ENCODE data around the gene TES.

The TES gene

GRCh38 chr7:116226664-116227063, 16.3 kb downstream of the TES start:
- Histone ChIP-seq H3K27me3 (ENCODE audit: low read depth, low read length) (no peaks in the 10 kb centered on the region), H4K20me1 (ENCODE audit: insufficient read depth, low read length) (peaks cover 5% of the 10 kb centered on the region; the same call in 1 of the 2 replicates), H3K36me3 (replicated peaks; ENCODE audit: low read depth, low read length) (no peaks in the 10 kb centered on the region), H3K9ac (ENCODE audit: low read length) (no peak overlapping the region), H3K79me2 (ENCODE audit: low read length) (peaks cover 53% of the 10 kb centered on the region), H3K4me2 (ENCODE audit: low read length) (no peak overlapping the region), H3K27ac (ENCODE audit: low read length) (no peak overlapping the region), H3K4me3 (ENCODE audit: low read length) (no peak overlapping the region), H3K9me3 (ENCODE audit: insufficient read depth, low read length) (no peaks in the 10 kb centered on the region), H3K4me1 (ENCODE audit: low read length) (peaks cover 27% of the 10 kb centered on the region), H2AFZ (ENCODE audit: low read depth, low read length) (no peak overlapping the region)
- TF ChIP-seq CTCF (IDR thresholded peaks at IDR 0.05; ENCODE audit: low read depth, low read length), result no peak
- no peak for TF ChIP-seq EZH2phosphoT487 (IDR thresholded peaks at IDR 0.05; ENCODE audit: low read depth)

- H3K4me2 ChIP-seq (ENCODE audit: low read length), result no peak overlapping the region
- H3K27me3 ChIP-seq (ENCODE audit: low read depth, low read length), result no peaks in the 10 kb centered on the region
- peaks cover 27% of the 10 kb centered on the region for H3K4me1 ChIP-seq (ENCODE audit: low read length)
- peaks cover 46% of the 10 kb centered on the region for H3K79me2 ChIP-seq (ENCODE audit: low read length)
- H3K9me3 ChIP-seq (ENCODE audit: insufficient read depth, low read length), result no peaks in the 10 kb centered on the region
- no peaks in the 10 kb centered on the region for H3K36me3 ChIP-seq (replicated peaks; ENCODE audit: low read depth, low read length)
- H3K9ac ChIP-seq (ENCODE audit: low read length), result no peak overlapping the region
- no peak overlapping the region for H2AFZ ChIP-seq (ENCODE audit: low read depth, low read length)
- H4K20me1 ChIP-seq (ENCODE audit: insufficient read depth, low read length), result peaks cover 5% of the 10 kb centered on the region; the same call in 1 of the 2 replicates
- TF ChIP-seq CTCF (IDR thresholded peaks at IDR 0.05; ENCODE audit: low read depth, low read length) (no peak), EZH2phosphoT487 (IDR thresholded peaks at IDR 0.05; ENCODE audit: low read depth) (no peak)
- no peak overlapping the region for H3K4me3 ChIP-seq (ENCODE audit: low read length)
- H3K27ac ChIP-seq (ENCODE audit: low read length), result no peak overlapping the region
Measured at GRCh38 chr7:116227678-116228239, 17.4 kb downstream of the TES start.

- Histone ChIP-seq H3K4me3 (ENCODE audit: low read length) (no peak overlapping the region), H3K79me2 (ENCODE audit: low read length) (peaks cover 49% of the 10 kb centered on the region), H3K36me3 (replicated peaks; ENCODE audit: low read depth, low read length) (no peaks in the 10 kb centered on the region), H3K4me1 (ENCODE audit: low read length) (peaks cover 26% of the 10 kb centered on the region), H2AFZ (ENCODE audit: low read depth, low read length) (no peak overlapping the region), H3K9ac (ENCODE audit: low read length) (no peak overlapping the region), H3K27me3 (ENCODE audit: low read depth, low read length) (no peaks in the 10 kb centered on the region), H4K20me1 (ENCODE audit: insufficient read depth, low read length) (peaks cover 5% of the 10 kb centered on the region; the same call in 1 of the 2 replicates), H3K9me3 (ENCODE audit: insufficient read depth, low read length) (no peaks in the 10 kb centered on the region), H3K4me2 (ENCODE audit: low read length) (no peak overlapping the region), H3K27ac (ENCODE audit: low read length) (no peak overlapping the region)
- TF ChIP-seq EZH2phosphoT487 (IDR thresholded peaks at IDR 0.05; ENCODE audit: low read depth) (no peak), CTCF (IDR thresholded peaks at IDR 0.05; ENCODE audit: low read depth, low read length) (no peak)
Measured at GRCh38 chr7:116228241-116228640, 17.9 kb downstream of the TES start.

- Histone ChIP-seq H3K4me3 (ENCODE audit: low read length) (no peak overlapping the region), H3K9ac (ENCODE audit: low read length) (no peak overlapping the region), H3K27ac (ENCODE audit: low read length) (no peak overlapping the region), H3K4me2 (ENCODE audit: low read length) (no peak overlapping the region), H3K27me3 (ENCODE audit: low read depth, low read length) (no peaks in the 10 kb centered on the region), H3K36me3 (replicated peaks; ENCODE audit: low read depth, low read length) (no peaks in the 10 kb centered on the region), H2AFZ (ENCODE audit: low read depth, low read length) (no peak overlapping the region), H4K20me1 (ENCODE audit: insufficient read depth, low read length) (no peaks in the 10 kb centered on the region; the same call in 1 of the 2 replicates), H3K4me1 (ENCODE audit: low read length) (peaks cover 15% of the 10 kb centered on the region), H3K79me2 (ENCODE audit: low read length) (peaks cover 38% of the 10 kb centered on the region), H3K9me3 (ENCODE audit: insufficient read depth, low read length) (no peaks in the 10 kb centered on the region)
- TF ChIP-seq CTCF (IDR thresholded peaks at IDR 0.05; ENCODE audit: low read depth, low read length) (no peak), EZH2phosphoT487 (IDR thresholded peaks at IDR 0.05; ENCODE audit: low read depth) (no peak)
Measured at GRCh38 chr7:116229366-116229765, 19.0 kb downstream of the TES start.
